NT2/D1 (cell line): ENCODE measurements around the gene KIF24.

Source experiments
- DNase-seq: peaks from one replicate; pipeline ENCODE4 v3.0.0-alpha.2; 2011; ENCODE audit warnings: low read depth, low spot score
- H3K27me3 ChIP-seq: 2 replicates; pipeline ENCODE4 v1.6.0; 2011; ENCODE audit warnings: mild to moderate bottlenecking; ENCODE audit not compliant: insufficient read length, insufficient read depth
- H3K36me3 ChIP-seq: 2 replicates; pipeline ENCODE4 v1.6.1; 2011; ENCODE audit warnings: mild to moderate bottlenecking, low read length, mixed read lengths; ENCODE audit not compliant: insufficient read depth, insufficient read length
- H3K4me1 ChIP-seq: 2 replicates; pipeline ENCODE4 v1.5.1; 2011; ENCODE audit not compliant: insufficient read depth, insufficient read length
- H3K4me3 ChIP-seq: 2 replicates; pipeline ENCODE4 v1.5.1; 2011; ENCODE audit warnings: low read depth; ENCODE audit not compliant: insufficient read length
- H3K9ac ChIP-seq: 2 replicates; pipeline ENCODE4 v1.6.0; 2011; ENCODE audit warnings: low read depth; ENCODE audit not compliant: insufficient read length
- H3K9me3 ChIP-seq: 2 replicates; pipeline ENCODE4 v1.5.1; 2011; ENCODE audit warnings: mild to moderate bottlenecking, low read length; ENCODE audit not compliant: insufficient read depth
- SUZ12 ChIP-seq: IDR thresholded peaks from 2 replicates; pipeline ENCODE4 v1.6.1; 2011; ENCODE audit not compliant: insufficient read length, insufficient read depth; ENCODE audit errors: extremely low read depth
- YY1 ChIP-seq: IDR thresholded peaks from 2 replicates; pipeline ENCODE4 v1.6.1; 2011; ENCODE audit not compliant: insufficient read length, insufficient read depth
- ZNF274 ChIP-seq: IDR thresholded peaks from 2 replicates; pipeline ENCODE4 v1.6.1; 2011; ENCODE audit warnings: mild to moderate bottlenecking, low read depth, low read length

Gene KIF24

GRCh38 chr9:34374905-34375552 lies 46.0 kb upstream of the KIF24 start:
- Histone ChIP-seq H3K27me3 (peaks cover 23% of the 10 kb centered on the region), H3K9ac (peak overlapping the region; percentile 57), H3K36me3 (peaks cover 28% of the 10 kb centered on the region), H3K9me3 (peaks cover 15% of the 10 kb centered on the region; the same call in 1 of the 2 replicates), H3K4me1 (peaks cover 6% of the 10 kb centered on the region), H3K4me3 (no peak overlapping the region)
- no peak for DNase-seq
- TF ChIP-seq ZNF274 = no peak
- TF ChIP-seq YY1 = no peak

GRCh38 chr9:34374339-34374738 lies 45.3 kb upstream of the KIF24 start:
- no peak for DNase-seq
- H3K9me3 ChIP-seq = peaks cover 15% of the 10 kb centered on the region; the same call in 1 of the 2 replicates
- H3K36me3 ChIP-seq = peaks cover 34% of the 10 kb centered on the region
- TF ChIP-seq SUZ12 (no peak), YY1 (no peak), ZNF274 (no peak)
- no peak overlapping the region for H3K9ac ChIP-seq
- H3K4me1 ChIP-seq = peaks cover 6% of the 10 kb centered on the region
- H3K27me3 ChIP-seq = peaks cover 20% of the 10 kb centered on the region
- no peak overlapping the region for H3K4me3 ChIP-seq

- H3K36me3 ChIP-seq = peaks cover 38% of the 10 kb centered on the region
- no peak overlapping the region for H3K4me3 ChIP-seq
- no peak for DNase-seq
- H3K27me3 ChIP-seq = peaks cover 14% of the 10 kb centered on the region
- TF ChIP-seq SUZ12 (no peak), ZNF274 (no peak), YY1 (no peak)
- H3K9ac ChIP-seq = no peak overlapping the region
- peaks cover 21% of the 10 kb centered on the region; the same call in 1 of the 2 replicates for H3K9me3 ChIP-seq
- H3K4me1 ChIP-seq = peaks cover 6% of the 10 kb centered on the region
Measured at GRCh38 chr9:34373749-34374148, 44.7 kb upstream of the KIF24 start.

GRCh38 chr9:34372467-34373011 lies 43.5 kb upstream of the KIF24 start:
- peaks cover 3% of the 10 kb centered on the region for H3K27me3 ChIP-seq
- H3K9ac ChIP-seq = no peak overlapping the region
- no peak for DNase-seq
- H3K9me3 ChIP-seq = peaks cover 33% of the 10 kb centered on the region; the same call in 1 of the 2 replicates
- peaks cover 38% of the 10 kb centered on the region for H3K36me3 ChIP-seq
- H3K4me1 ChIP-seq = peaks cover 6% of the 10 kb centered on the region
- TF ChIP-seq YY1 (no peak), ZNF274 (no peak), SUZ12 (no peak)
- H3K4me3 ChIP-seq = no peak overlapping the region

GRCh38 chr9:34371886-34372466 lies 42.9 kb upstream of the KIF24 start:
- Histone ChIP-seq H3K4me1 (peaks cover 6% of the 10 kb centered on the region), H3K4me3 (no peak overlapping the region), H3K9me3 (peaks cover 35% of the 10 kb centered on the region; the same call in 1 of the 2 replicates), H3K27me3 (no peaks in the 10 kb centered on the region), H3K36me3 (peaks cover 38% of the 10 kb centered on the region), H3K9ac (no peak overlapping the region)
- DNase-seq = no peak
- TF ChIP-seq SUZ12 (no peak), ZNF274 (no peak), YY1 (no peak)

- Histone ChIP-seq H3K4me1 (peaks cover 6% of the 10 kb centered on the region), H3K36me3 (peaks cover 38% of the 10 kb centered on the region), H3K4me3 (no peak overlapping the region), H3K27me3 (no peaks in the 10 kb centered on the region), H3K9ac (no peak overlapping the region), H3K9me3 (peaks cover 35% of the 10 kb centered on the region; the same call in 1 of the 2 replicates)
- TF ChIP-seq SUZ12 = no peak
- TF ChIP-seq YY1 = no peak
- no peak for TF ChIP-seq ZNF274
- no peak for DNase-seq
Measured at GRCh38 chr9:34370970-34371880, 42.2 kb upstream of the KIF24 start.
